Fibroblast of lung (primary cell): ENCODE data around the gene LCN10. TPM values are rescaled to one million over a fixed set of nuclear protein-coding genes. Genes with fewer than 3 reads are reported as not detected.

Source experiments
- DNase-seq, 2 donors: peaks; one replicate each; pipeline versions ENCODE4 v3.0.0 to v3.0.0-alpha.2; 2010; ENCODE audit warnings: low read depth in 2 of 2
- H2AFZ ChIP-seq: 2 replicates; pipeline ENCODE4 v1.5.1; 2012; ENCODE audit warnings: low read length, control low read depth, inconsistent platforms
- H3K27ac ChIP-seq: 2 replicates; pipeline ENCODE4 v1.5.1; 2011; ENCODE audit warnings: low read length, control low read depth; ENCODE audit not compliant: insufficient read depth
- H3K27me3 ChIP-seq: 2 replicates; pipeline ENCODE4 v1.5.1; 2011; ENCODE audit warnings: mild to moderate bottlenecking, low read length; ENCODE audit not compliant: control insufficient read depth, insufficient read depth
- H3K36me3 ChIP-seq: 2 replicates; pipeline ENCODE4 v1.5.1; 2011; ENCODE audit warnings: low read length; ENCODE audit not compliant: control insufficient read depth, insufficient read depth
- H3K4me1 ChIP-seq: 2 replicates; pipeline ENCODE4 v1.5.1; 2011; ENCODE audit warnings: low read length; ENCODE audit not compliant: control insufficient read depth, insufficient read depth; ENCODE audit errors: extremely low read depth
- H3K4me2 ChIP-seq: 2 replicates; pipeline ENCODE4 v1.5.1; 2011; ENCODE audit warnings: low read length, control low read depth; ENCODE audit not compliant: insufficient read depth; ENCODE audit errors: extremely low read depth
- H3K4me3 ChIP-seq, 4 experiments: fragments of 200-600 bp in 1 of 4; sonication (generic) in 1 of 4; replicated peaks in 1 of 4; 2 replicates each; pipeline ENCODE4 v1.5.1; 2011 to 2016; ENCODE audit warnings: low read length in 4 of 4, low read depth in 3 of 4, mild to moderate bottlenecking in 3 of 4, control low read depth in 2 of 4, inconsistent platforms in 1 of 4, mixed read lengths in 1 of 4; ENCODE audit not compliant: insufficient read depth in 1 of 4; ENCODE audit errors: control extremely low read depth in 1 of 4
- H3K79me2 ChIP-seq: 2 replicates; pipeline ENCODE4 v1.5.1; 2012; ENCODE audit warnings: mild to moderate bottlenecking, low read length, inconsistent platforms; ENCODE audit not compliant: control insufficient read depth, insufficient read depth
- H3K9ac ChIP-seq: 2 replicates; pipeline ENCODE4 v1.5.1; 2011; ENCODE audit warnings: mild to moderate bottlenecking, low read length, control low read depth; ENCODE audit not compliant: insufficient read depth
- H3K9me3 ChIP-seq: 2 replicates; pipeline ENCODE4 v1.5.1; 2012; ENCODE audit warnings: low read depth, low read length; ENCODE audit not compliant: control insufficient read depth, insufficient read depth
- H4K20me1 ChIP-seq: 2 replicates; pipeline ENCODE4 v1.5.1; 2011; ENCODE audit warnings: low read length; ENCODE audit not compliant: control insufficient read depth, insufficient read depth; ENCODE audit errors: extremely low read depth
- EZH2 ChIP-seq: IDR thresholded peaks from 2 replicates; pipeline ENCODE4 v1.5.1; 2012; ENCODE audit warnings: low read length, control low read depth, mild to moderate bottlenecking; ENCODE audit errors: missing control alignments
- polyA minus RNA-seq: library from RNA; depleted of rRNA, polyadenylated mRNA; stranded (reverse); fragments of >200 nt; gene quantifications from 2 replicates; pipeline ENCODE4 v1.2.3, GENCODE V29; 2011; ENCODE audit warnings: low replicate concordance
- polyA plus RNA-seq, 2 donors: library from polyadenylated mRNA; depleted of rRNA in 1 of 2; stranded (reverse) in 1 of 2; unstranded in 1 of 2; fragments of >200 nt; gene quantifications; 2 replicates each; pipeline ENCODE4 v1.2.1, GENCODE V29; 2011 to 2012; ENCODE audit warnings: missing spikeins in 1 of 2
- total RNA-seq: library from RNA; depleted of rRNA; stranded (reverse); fragments of >200 nt; gene quantifications from 2 replicates; pipeline ENCODE4 v1.2.1, GENCODE V29; 2014
- TF ChIP-seq, protein P1 (sequence below), 2 donors: IDR thresholded peaks in 1 of 2; conservative IDR thresholded peaks in 1 of 2; 1 replicate in 1 of 2; 2 replicates in 1 of 2; pipeline ENCODE4 v1.5.1; 2011 to 2012; ENCODE audit warnings: low read length in 2 of 2, control low read depth in 1 of 2, inconsistent platforms in 1 of 2, low read depth in 1 of 2, mild to moderate bottlenecking in 1 of 2

Gene LCN10
- total RNA-seq (not detected in 2 replicates), polyA plus RNA-seq (not detected in 2 replicates), polyA minus RNA-seq (not detected in 2 replicates)
- not detected in 2 replicates for polyA plus RNA-seq (2012)

DNA sequence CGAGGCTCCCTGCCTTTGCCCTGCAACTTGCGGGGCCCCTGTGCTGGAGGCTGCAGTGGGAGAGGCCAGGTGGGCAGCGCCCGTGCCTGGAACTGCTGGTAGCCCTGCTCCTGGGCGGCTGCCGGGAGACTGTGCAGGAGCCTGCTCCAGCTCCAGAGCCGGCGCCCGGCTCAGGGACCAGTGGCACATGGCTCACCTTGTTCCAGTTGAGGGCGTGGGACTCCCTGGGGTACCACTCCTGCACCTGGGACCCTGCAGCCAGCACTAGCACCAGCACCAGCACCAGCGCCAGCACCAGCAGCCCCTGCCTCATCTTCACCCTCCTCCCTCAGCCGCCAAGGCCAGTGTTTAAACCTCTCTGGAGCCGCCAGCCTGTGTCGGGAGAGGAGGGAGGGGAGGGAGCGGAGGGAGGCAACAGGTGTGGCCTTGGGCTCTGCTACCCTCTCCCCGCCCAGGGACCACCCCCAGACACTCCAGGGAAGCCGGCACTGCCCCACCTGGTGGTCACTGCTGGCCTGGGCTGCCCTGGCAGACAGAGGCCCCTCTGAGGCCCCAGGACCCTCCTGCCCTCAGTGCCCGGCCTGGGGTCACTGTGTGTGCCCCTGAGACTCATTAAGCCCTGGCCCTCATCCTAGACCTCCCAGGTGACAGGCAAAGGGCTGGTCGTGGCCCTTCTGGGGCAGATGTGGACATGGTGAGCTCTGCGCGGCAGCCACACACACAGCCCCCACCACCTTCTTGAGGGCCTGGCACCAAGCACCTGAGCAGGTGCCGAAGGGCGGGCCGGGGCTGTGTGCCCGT is at the start of gene LCN10:
Gene LCN10 (minus strand): TSS at position 350 of the 801 bp plus-strand sequence. CDS start 37 bp downstream, at position 313.
- Histone ChIP-seq H2AFZ (no peak within 1 kb of the TSS), H3K27me3 (peaks cover 26% of the 10 kb centered on the region), H3K27ac (no peak within 1 kb of the TSS), H3K4me2 (no peak within 1 kb of the TSS), H3K9me3 (no peaks in the 10 kb centered on the region), H3K36me3 (no peaks in the 10 kb centered on the region), H3K4me3 (no peak within 1 kb of the TSS), H3K4me1 (no peaks in the 10 kb centered on the region), H3K9ac (no peak within 1 kb of the TSS), H4K20me1 (no peaks in the 10 kb centered on the region), H3K79me2 (no peaks in the 10 kb centered on the region)
- no peak for DNase-seq
- TF ChIP-seq EZH2, result no peak
- TF ChIP-seq, protein P1, sequence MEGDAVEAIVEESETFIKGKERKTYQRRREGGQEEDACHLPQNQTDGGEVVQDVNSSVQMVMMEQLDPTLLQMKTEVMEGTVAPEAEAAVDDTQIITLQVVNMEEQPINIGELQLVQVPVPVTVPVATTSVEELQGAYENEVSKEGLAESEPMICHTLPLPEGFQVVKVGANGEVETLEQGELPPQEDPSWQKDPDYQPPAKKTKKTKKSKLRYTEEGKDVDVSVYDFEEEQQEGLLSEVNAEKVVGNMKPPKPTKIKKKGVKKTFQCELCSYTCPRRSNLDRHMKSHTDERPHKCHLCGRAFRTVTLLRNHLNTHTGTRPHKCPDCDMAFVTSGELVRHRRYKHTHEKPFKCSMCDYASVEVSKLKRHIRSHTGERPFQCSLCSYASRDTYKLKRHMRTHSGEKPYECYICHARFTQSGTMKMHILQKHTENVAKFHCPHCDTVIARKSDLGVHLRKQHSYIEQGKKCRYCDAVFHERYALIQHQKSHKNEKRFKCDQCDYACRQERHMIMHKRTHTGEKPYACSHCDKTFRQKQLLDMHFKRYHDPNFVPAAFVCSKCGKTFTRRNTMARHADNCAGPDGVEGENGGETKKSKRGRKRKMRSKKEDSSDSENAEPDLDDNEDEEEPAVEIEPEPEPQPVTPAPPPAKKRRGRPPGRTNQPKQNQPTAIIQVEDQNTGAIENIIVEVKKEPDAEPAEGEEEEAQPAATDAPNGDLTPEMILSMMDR (conservative IDR thresholded peaks at IDR 0.05 in 1 of 2, IDR thresholded peaks at IDR 0.05 in 1 of 2; ENCODE audit: low read depth in 1 of 2, low read length in 2 of 2), result peak; percentile 13 to 21

DNA sequence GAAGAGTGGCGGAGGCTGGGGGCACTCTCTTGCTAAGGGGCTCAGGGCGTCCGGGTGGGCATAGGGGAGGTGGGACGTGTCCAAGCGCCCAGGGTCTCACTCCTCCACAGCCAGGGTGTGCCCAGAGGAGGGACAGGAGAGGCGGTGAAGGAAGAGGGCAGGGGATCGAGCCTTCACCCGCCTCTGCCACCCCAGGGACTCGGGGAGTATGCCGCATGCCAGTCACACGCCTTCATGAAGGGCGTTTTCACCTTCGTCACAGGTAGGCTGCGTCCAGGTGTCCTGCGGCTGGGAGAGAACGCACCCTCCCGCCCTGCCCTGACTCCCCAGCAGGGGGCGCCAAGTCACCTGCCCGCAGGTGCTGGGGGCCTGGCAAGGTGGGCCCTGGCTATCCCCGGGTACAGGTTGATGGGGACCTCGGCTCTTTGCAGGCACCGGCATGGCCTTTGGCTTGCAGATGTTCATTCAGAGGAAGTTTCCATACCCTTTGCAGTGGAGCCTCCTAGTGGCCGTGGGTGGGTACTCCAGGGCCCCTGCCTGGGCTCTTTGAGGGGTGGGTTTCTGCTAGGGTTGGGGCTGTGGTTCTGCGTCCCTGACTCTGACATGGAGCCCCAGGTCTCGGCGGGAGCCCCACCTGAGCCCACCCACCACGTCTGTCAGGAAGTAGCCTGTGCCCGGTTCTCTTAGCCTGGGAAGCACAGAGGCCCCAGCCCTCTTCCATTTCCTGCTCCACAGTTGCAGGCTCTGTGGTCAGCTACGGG is 49.0 kb upstream of the LCN10 start:
- Histone ChIP-seq H2AFZ (peak overlapping the region; percentile 60), H3K36me3 (peaks cover 2% of the 10 kb centered on the region), H3K27ac (peak overlapping the region; percentile 48), H3K27me3 (peaks cover 7% of the 10 kb centered on the region), H3K4me2 (peak overlapping the region; percentile 90), H3K9me3 (no peaks in the 10 kb centered on the region), H3K4me3 (peak overlapping the region; percentile 80 to 91 (median 90)), H3K79me2 (peaks cover 4% of the 10 kb centered on the region), H4K20me1 (no peaks in the 10 kb centered on the region), H3K9ac (peak overlapping the region; percentile 71), H3K4me1 (peaks cover 4% of the 10 kb centered on the region)
- no peak for TF ChIP-seq EZH2
- TF ChIP-seq, protein P1 (conservative IDR thresholded peaks at IDR 0.05 in 1 of 2, IDR thresholded peaks at IDR 0.05 in 1 of 2; ENCODE audit: low read depth in 1 of 2, low read length in 2 of 2), result peak; percentile 81 to 96
- no peak for DNase-seq
